PC-3 (cell line): Measurements from ENCODE around the gene CPLX1. TPM values are rescaled to one million over a fixed set of nuclear protein-coding genes. Genes with fewer than 3 reads are reported as not detected.
A peak's percentile ranks its signal among the peaks of the same experiment; 100 is the strongest.

ENCODE experiments used
- ATAC-seq: fragments of 200-7000 bp; cut with Tn5 transposase; 2 replicates; pipeline ENCODE4 v1.9.1; 2020; ENCODE audit warnings: mild to moderate bottlenecking, moderate library complexity
- BruUV-seq: library from RNA; stranded (reverse); fragments of 400-500 nt; replicated peaks from 2 replicates; lab custom pipeline; 2021; lab: Mats Ljungman, UMichigan
- CTCF ChIA-PET: fragments of 300-600 bp; sonication (Branson Sonifier 250); formaldehyde crosslinking; loops from one replicate; lab custom pipeline; 2022; ENCODE audit warnings: antibody characterized with exemption; lab: Charles Lee
- POLR2A ChIA-PET: fragments of 300-600 bp; sonication (Branson Sonifier 250); formaldehyde crosslinking; loops from one replicate; lab custom pipeline; 2022; ENCODE audit warnings: antibody characterized with exemption; ENCODE audit not compliant: unreplicated experiment; lab: Charles Lee
- DNase-seq: peaks from one replicate; pipeline ENCODE4 v3.0.0-alpha.2; 2015
- H2AFZ ChIP-seq: fragments of 300-600 bp; sonication (generic); 2 replicates; pipeline ENCODE4 v1.6.0; 2016; ENCODE audit warnings: antibody characterized with exemption, low read length
- H3F3A ChIP-seq: fragments of 300-600 bp; sonication (generic); one replicate; pipeline ENCODE4 v1.6.0; 2017; ENCODE audit warnings: antibody characterized with exemption, low read length, control low read depth, mild to moderate bottlenecking; ENCODE audit not compliant: unreplicated experiment
- H3K27ac ChIP-seq: fragments of 300-600 bp; sonication (generic); 2 replicates; pipeline ENCODE4 v1.5.1; 2016; ENCODE audit warnings: mild to moderate bottlenecking, low read length
- H3K27me3 ChIP-seq: fragments of 300-600 bp; sonication (generic); 2 replicates; pipeline ENCODE4 v1.6.1; 2016; ENCODE audit warnings: low read length, mixed read lengths
- H3K36me3 ChIP-seq: fragments of 300-600 bp; sonication (generic); 2 replicates; pipeline ENCODE4 v1.6.1; 2016; ENCODE audit warnings: low read depth, mixed run types, low read length, mixed read lengths
- H3K4me1 ChIP-seq: fragments of 300-600 bp; sonication (generic); 2 replicates; pipeline ENCODE4 v1.5.1; 2016; ENCODE audit warnings: low read length; ENCODE audit not compliant: insufficient read depth
- H3K4me2 ChIP-seq: fragments of 300-600 bp; sonication (generic); 2 replicates; pipeline ENCODE4 v1.6.0; 2016; ENCODE audit warnings: low read length
- H3K4me3 ChIP-seq: fragments of 300-600 bp; sonication (generic); 2 replicates; pipeline ENCODE4 v1.5.1; 2016; ENCODE audit warnings: mild to moderate bottlenecking, low read length, mixed read lengths
- H3K79me2 ChIP-seq: fragments of 300-600 bp; sonication (generic); 2 replicates; pipeline ENCODE4 v1.6.1; 2017; ENCODE audit warnings: low read length, mixed read lengths
- H3K9ac ChIP-seq: fragments of 300-600 bp; sonication (generic); 2 replicates; pipeline ENCODE4 v1.6.0; 2016; ENCODE audit warnings: mild to moderate bottlenecking, low read length
- H3K9me2 ChIP-seq: fragments of 300-600 bp; sonication (generic); replicated peaks from 2 replicates; pipeline ENCODE4 v1.6.1; 2016; ENCODE audit warnings: mixed run types, low read length, mixed read lengths
- H3K9me3 ChIP-seq: fragments of 300-600 bp; sonication (generic); 2 replicates; pipeline ENCODE4 v1.6.1; 2016; ENCODE audit warnings: low read length, mixed read lengths
- H4K20me1 ChIP-seq: fragments of 300-600 bp; sonication (generic); 2 replicates; pipeline ENCODE4 v1.6.1; 2016; ENCODE audit warnings: low read length, mixed read lengths
- EZH2 ChIP-seq: fragments of 300-600 bp; sonication (generic); IDR thresholded peaks from one replicate; pipeline ENCODE4 v1.6.1; 2017; ENCODE audit warnings: antibody characterized with exemption, mild to moderate bottlenecking, low read length; ENCODE audit not compliant: unreplicated experiment
- EZH2phosphoT487 ChIP-seq: fragments of 300-600 bp; sonication (generic); IDR thresholded peaks from 2 replicates; pipeline ENCODE4 v1.6.1; 2018; ENCODE audit warnings: mild to moderate bottlenecking, antibody characterized with exemption, low read length, borderline replicate concordance
- intact Hi-C: fragments of 100-400 bp; cut with micrococcal nuclease; formaldehyde crosslinking; loops from 2 replicates; pipeline ENCODE4 v1.9.0; 2023
- total RNA-seq: library from RNA; depleted of rRNA; stranded (reverse); fragments of >200 nt; gene quantifications from 2 replicates; pipeline ENCODE4 v1.2.3, GENCODE V29; 2014
- TF ChIP-seq, protein P1 (sequence below): fragments of 300-600 bp; sonication (generic); conservative IDR thresholded peaks from 2 replicates; pipeline ENCODE4 v1.5.1; 2017; ENCODE audit warnings: antibody characterized with exemption, low read depth, mild to moderate bottlenecking, low read length

The CPLX1 gene
- total RNA-seq, 1 experiment from 2014 or later: 0.87 TPM

- Histone ChIP-seq H3F3A (no peaks in the 10 kb centered on the region), H4K20me1 (no peaks in the 10 kb centered on the region), H3K4me1 (no peaks in the 10 kb centered on the region), H3K4me2 (no peak overlapping the region), H3K9me3 (no peaks in the 10 kb centered on the region), H3K9ac (no peak overlapping the region), H3K36me3 (peaks cover 4% of the 10 kb centered on the region; the same call in 1 of the 2 replicates), H3K9me2 (no peaks in the 10 kb centered on the region), H2AFZ (no peak overlapping the region), H3K4me3 (no peak overlapping the region), H3K27me3 (no peaks in the 10 kb centered on the region), H3K79me2 (no peaks in the 10 kb centered on the region), H3K27ac (no peak overlapping the region)
- TF ChIP-seq, protein P1, sequence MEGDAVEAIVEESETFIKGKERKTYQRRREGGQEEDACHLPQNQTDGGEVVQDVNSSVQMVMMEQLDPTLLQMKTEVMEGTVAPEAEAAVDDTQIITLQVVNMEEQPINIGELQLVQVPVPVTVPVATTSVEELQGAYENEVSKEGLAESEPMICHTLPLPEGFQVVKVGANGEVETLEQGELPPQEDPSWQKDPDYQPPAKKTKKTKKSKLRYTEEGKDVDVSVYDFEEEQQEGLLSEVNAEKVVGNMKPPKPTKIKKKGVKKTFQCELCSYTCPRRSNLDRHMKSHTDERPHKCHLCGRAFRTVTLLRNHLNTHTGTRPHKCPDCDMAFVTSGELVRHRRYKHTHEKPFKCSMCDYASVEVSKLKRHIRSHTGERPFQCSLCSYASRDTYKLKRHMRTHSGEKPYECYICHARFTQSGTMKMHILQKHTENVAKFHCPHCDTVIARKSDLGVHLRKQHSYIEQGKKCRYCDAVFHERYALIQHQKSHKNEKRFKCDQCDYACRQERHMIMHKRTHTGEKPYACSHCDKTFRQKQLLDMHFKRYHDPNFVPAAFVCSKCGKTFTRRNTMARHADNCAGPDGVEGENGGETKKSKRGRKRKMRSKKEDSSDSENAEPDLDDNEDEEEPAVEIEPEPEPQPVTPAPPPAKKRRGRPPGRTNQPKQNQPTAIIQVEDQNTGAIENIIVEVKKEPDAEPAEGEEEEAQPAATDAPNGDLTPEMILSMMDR: no peak
- TF ChIP-seq EZH2 (no peak), EZH2phosphoT487 (no peak)
- DNase-seq (no peak), ATAC-seq (no peak)
- intact Hi-C loops: no loop called here
- ChIA-PET CTCF (no interaction called here), POLR2A (no interaction called here)
- no TSS peak for BruUV-seq
Measured at GRCh38 chr4:743463-744211, 82.3 kb downstream of the CPLX1 start.

DNA sequence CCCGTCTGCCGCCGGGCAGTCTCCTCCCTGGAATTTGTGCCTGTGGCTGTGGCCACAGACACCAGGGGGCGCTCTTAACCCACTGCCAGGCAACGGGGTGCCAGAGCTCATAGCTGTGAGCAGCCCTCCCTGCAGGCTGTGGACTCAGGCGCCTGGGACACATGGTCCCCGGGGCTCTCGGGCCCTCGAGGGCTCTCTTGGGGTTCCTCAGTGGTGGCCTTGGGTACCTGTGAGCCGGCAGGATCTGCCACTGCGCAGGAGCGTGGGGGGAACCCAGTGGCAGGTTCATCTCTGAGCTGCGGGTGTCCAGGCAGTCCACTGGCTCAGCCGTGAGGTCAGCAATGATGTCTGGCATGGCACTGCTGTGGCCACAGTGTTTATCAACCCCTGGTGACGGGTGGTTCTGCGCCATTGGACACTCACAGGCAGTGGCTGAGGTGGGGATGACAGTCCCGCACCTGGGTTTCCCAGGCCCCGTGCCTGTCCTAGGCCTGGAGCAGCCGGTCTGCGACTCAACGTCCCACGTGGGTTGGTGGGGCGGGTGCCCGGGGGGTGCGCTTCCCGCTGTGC, 83.1 kb downstream of the CPLX1 start:
- intact Hi-C loops: no loop called here

More for the DNA sequence above, 83.1 kb downstream of the CPLX1 start:
- no peak overlapping the region for H3K4me3 ChIP-seq
- H3K9me3 ChIP-seq: no peaks in the 10 kb centered on the region
- BruUV-seq: no TSS peak
- no peaks in the 10 kb centered on the region for H3K79me2 ChIP-seq
- CTCF ChIA-PET: no interaction called here
- H3K9ac ChIP-seq: no peak overlapping the region
- peak; percentile 57 for DNase-seq
- peak; percentile 77 for ATAC-seq
- H3K27ac ChIP-seq: no peak overlapping the region
- H4K20me1 ChIP-seq: no peaks in the 10 kb centered on the region
- H3F3A ChIP-seq: no peaks in the 10 kb centered on the region
- POLR2A ChIA-PET: no interaction called here
- H3K4me1 ChIP-seq: no peaks in the 10 kb centered on the region
- H2AFZ ChIP-seq: no peak overlapping the region
- no peaks in the 10 kb centered on the region; the same call in 1 of the 2 replicates for H3K36me3 ChIP-seq
- TF ChIP-seq, protein P1: peak; percentile 84
- no peak for TF ChIP-seq EZH2
- no peaks in the 10 kb centered on the region for H3K27me3 ChIP-seq
- H3K4me2 ChIP-seq: no peak overlapping the region
- H3K9me2 ChIP-seq: no peaks in the 10 kb centered on the region
